ENCODE results near the gene CSTPP1. TPM values are rescaled to one million over a fixed set of nuclear protein-coding genes. Genes with fewer than 3 reads are reported as not detected.
"Not testable (repeated sequence)": the region's sequence is repeated elsewhere in the genome, so short reads cannot be mapped to it uniquely, and the experiment has no call there.

Gene CSTPP1
- total RNA-seq, 1 donor from 2014 or later: 9.4 TPM

DNA sequence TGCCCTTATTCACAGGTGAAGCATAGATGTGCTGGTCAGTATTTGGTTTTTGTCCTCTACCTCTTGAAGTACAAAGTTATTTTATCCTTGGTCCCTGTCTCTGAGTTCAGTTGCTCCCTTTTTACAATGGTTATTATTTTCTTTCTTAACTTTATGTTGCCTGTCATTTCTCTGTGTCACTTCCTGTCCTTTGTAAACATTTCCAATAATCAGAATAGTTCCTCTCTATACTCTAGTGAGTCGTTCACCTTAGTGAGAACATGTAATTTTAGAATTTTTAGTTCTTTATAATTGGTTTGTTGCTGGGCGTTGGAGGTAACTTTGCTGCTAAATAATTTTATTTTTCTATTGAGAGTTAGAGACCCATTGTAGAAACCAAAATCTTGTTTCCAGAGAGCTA, 16.0 kb downstream of the CSTPP1 start:
- peak in 1 of 2 donors; percentile 16 for DNase-seq (ENCODE audit: low read depth in 2 of 2)

GRCh38 chr11:46953093-46953492, 16.5 kb downstream of the CSTPP1 start:
- DNase-seq (ENCODE audit: low read depth in 2 of 2): no peak

DNA sequence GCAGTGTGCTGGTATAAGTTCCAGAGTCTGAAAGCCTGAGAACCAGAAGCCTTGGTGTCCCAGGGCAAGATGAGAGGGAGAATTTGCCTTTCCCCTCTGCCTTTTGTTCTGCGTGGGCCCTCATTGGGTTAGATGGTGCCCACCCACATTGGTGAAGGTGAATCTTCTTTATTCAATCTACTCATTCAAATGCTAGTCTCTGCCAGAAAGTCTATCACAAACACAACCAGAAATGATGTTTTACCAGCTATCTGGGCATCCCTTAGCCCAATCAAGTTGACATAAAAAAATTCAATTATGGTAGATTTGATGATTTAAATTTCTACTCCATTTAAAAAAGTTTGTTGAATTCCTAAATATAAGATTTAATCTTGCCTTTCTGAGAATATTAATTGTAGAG, 22.2 kb downstream of the CSTPP1 start:
- no peak for DNase-seq (ENCODE audit: low read depth in 2 of 2)

GRCh38 chr11:46961041-46961440, 24.5 kb downstream of the CSTPP1 start:
- DNase-seq (ENCODE audit: low read depth in 2 of 2): no peak

DNA sequence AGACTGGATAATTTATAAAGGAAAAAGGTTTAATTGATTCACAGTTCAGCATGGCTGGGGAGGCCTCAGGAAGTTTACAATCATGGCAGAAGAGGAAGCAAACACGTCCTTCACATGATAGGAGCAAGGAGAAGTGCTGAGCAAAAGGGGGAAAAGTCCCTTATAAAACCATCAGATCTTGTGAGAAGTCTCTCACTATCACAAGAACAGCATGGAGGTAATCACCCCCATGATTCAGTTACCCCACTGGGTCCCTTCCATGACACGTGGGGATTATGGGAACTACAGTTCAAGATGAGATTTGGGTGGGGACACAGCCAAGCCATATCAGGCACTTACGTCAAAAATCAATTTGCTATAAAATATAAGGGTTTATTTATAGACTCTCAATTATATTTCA, 25.3 kb downstream of the CSTPP1 start:
- DNase-seq (ENCODE audit: low read depth in 2 of 2): not testable (repeated sequence)

DNA sequence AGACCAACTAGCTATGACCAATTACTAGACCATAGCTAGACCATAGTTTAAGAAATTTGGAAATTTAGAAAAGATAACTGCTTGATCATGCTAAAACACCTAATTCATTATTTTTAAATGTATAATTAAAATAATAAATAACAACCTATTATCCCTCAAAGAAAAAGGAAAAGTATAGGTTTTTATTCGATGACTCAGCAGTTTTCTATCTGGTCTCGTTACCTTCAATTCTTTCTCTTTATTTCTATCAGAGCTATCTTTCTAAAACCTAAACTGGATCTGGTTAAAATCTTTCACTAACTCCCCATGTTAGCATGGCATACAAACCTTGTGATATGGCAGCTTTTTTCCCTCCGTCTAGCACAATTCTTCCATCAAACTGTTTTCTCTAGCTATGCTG, 27.3 kb downstream of the CSTPP1 start:
- DNase-seq (ENCODE audit: low read depth in 2 of 2): no peak

DNA sequence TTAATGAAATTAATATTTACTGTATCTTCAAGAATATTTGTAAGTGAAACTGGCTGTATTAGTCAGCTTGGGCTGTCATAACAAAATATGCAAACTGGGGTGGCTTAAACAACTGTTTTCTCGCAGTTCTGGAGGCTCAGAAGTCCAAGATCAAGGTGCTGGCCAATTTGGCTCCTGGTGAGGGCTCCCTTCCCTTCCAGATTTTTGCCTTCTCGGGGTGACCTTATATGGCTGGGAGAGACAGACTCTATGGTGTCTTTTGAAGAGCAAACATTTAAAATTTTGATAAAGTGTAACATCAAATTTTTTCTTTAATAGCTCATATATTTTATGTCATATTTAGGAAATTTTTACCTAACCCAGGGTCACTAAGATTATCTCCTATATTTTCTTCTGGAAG, 30.2 kb downstream of the CSTPP1 start:
- DNase-seq (ENCODE audit: low read depth in 2 of 2): no peak

- no peak for DNase-seq (ENCODE audit: low read depth in 2 of 2)
Observed at GRCh38 chr11:46967962-46968361, 31.4 kb downstream of the CSTPP1 start.

DNA sequence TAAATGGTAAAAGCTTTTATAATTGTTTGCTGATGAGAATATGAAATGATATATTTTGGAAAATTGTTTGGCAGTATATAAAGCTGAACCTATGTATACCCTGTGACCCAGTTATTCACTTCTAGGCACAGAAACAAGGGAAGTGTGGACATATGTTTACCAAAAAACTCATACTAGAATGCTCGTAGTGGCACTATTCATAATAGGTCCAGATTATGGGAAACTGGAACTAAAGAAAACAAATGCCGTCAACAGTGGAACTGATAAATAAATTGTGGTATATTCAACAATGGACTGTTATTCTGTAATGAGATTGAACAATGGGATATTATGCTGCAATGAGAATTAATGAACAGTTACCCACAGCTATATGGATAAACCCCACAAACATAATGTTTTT, 32.8 kb downstream of the CSTPP1 start:
- no peak for DNase-seq (ENCODE audit: low read depth in 2 of 2)

GRCh38 chr11:46970913-46971625, 34.5 kb downstream of the CSTPP1 start:
- DNase-seq (ENCODE audit: low read depth in 2 of 2): no peak

GRCh38 chr11:46972343-46972742, 35.8 kb downstream of the CSTPP1 start:
- no peak for DNase-seq (ENCODE audit: low read depth in 2 of 2)

GRCh38 chr11:46972821-46973220, 36.3 kb downstream of the CSTPP1 start:
- DNase-seq (ENCODE audit: low read depth in 2 of 2): no peak

GRCh38 chr11:46976182-46976854, 39.8 kb downstream of the CSTPP1 start:
- no peak for DNase-seq (ENCODE audit: low read depth in 2 of 2)

- peak in 1 of 2 donors; percentile 8 for DNase-seq (ENCODE audit: low read depth in 2 of 2)
Observed at GRCh38 chr11:46977038-46977813, 40.7 kb downstream of the CSTPP1 start.

DNA sequence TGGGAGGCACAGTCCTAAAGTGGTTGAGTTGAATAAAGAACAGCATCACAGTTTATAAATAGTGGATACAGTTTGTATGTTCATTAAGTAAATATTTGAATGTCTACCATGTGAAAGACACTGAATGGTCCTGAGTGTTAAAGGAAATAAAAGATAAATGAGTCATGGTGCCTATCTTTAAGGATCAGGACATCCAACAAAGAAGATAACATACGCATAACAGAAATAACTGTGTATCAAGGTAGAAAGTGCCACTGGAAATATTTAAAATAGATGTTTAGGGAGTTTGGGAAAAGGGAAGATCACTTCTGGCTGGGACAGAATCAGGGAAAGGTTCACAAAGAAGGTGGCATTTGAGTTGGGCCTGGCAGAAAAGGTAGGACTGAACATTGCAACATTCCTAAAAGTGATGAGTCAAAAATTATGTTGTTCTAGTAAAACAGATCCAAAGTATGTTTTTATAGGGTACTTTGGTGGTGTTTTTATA, 41.5 kb downstream of the CSTPP1 start:
- peak in 1 of 2 donors; percentile 25 for DNase-seq (ENCODE audit: low read depth in 2 of 2)

GRCh38 chr11:46979358-46979757, 42.8 kb downstream of the CSTPP1 start:
- no peak for DNase-seq (ENCODE audit: low read depth in 2 of 2)

DNA sequence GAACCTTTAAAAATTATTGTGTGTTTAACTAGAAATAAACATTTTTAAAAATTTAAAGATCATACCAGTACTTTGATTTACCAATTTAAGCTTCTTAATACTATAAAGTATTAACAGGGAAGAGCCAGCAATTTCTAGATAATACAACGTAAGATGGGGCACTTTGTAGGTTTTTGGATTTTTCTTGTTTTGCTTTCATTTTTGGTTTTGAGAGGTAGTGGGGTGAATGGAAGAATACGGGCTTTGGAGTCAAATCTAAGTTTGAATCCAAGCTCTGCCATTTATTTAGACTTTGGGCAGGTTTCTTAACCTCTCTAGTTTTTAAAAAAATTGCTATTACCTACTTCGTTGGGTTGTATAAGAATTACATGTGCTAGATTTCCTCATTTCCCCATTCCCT, 44.9 kb downstream of the CSTPP1 start:
- DNase-seq (ENCODE audit: low read depth in 2 of 2): no peak

DNA sequence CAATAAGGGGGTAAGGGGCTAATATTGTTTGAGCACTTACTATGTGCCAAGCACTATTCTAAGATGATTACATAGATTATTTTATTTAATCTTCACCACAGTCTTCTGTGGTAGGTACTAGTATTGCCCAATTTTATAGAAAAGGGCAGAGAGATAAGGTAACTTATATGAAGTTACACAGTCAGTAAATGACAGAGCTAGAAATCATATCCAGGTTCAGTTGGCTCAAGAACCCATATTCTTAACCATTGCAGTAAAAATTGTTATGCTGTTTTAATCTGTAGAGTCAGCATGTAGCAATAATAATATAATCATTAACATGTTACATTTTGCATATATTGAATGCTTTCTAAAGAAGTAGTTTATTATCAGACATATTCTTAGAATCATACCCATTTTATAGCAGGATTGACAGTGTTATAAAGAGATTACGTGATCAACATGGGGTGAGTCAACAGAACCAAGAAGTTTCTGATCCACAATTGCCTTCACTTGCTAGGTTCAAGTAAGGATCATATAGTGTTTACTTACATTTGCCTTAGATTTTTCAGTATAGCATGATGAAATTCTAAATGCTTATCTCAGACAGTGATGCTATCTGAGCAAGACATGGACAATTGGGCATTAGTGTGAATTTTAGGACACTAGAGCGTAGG, 46.4 kb downstream of the CSTPP1 start:
- no peak for DNase-seq (ENCODE audit: low read depth in 2 of 2)

DNA sequence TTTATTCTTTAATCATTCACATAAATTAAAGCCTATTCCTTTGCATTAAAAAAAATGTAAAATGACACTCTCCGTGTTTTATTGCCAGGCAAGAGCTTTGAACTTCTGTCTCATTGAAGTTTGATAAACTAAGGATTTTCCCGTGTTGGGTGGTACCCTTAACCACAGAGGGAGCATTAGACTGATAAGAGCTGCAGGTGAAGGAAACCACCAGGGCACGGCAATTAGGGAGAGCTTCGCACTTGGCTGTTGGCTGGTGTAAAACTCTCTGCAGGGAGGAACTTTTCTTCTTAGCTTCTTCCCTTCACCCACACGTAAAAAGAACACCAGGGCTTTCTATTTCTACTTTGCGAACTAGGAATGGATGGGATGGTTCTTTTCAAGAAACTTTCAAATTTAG, 47.0 kb downstream of the CSTPP1 start:
- DNase-seq (ENCODE audit: low read depth in 2 of 2): no peak

- DNase-seq (ENCODE audit: low read depth in 2 of 2): no peak
Observed at GRCh38 chr11:46984548-46984947, 48.0 kb downstream of the CSTPP1 start.

GRCh38 chr11:46984987-46985386, 48.4 kb downstream of the CSTPP1 start:
- no peak for DNase-seq (ENCODE audit: low read depth in 2 of 2)

DNA sequence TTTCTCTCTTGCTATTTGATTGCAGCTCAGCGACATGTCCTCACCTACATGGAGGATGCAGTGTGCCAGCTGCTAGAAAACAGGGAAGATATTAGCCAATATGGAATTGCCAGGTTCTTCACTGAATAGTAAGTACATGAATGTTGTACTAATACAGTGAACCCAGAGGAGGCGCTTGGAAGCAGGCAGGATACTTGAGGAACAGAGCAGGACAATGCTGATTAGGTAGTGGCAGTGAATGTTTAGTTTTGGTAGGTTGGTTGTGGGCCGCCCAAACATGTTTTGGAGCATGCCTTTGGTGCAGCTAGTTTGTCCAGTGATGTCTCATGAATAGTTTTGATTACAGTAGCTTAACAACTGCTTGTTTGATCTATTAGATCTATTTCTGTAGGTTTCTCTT, 50.6 kb downstream of the CSTPP1 start:
- no peak for DNase-seq (ENCODE audit: low read depth in 2 of 2)

Measured in dermis microvascular lymphatic vessel endothelial cell (primary cell).